ENCODE data around the gene LHPP. TPM values are rescaled to one million over a fixed set of nuclear protein-coding genes. Genes with fewer than 3 reads are reported as not detected.
A peak's percentile ranks its signal among the peaks of the same experiment; 100 is the strongest.

The LHPP gene
- total RNA-seq, 6 donors from 2014 or later = 12.0 to 21.4 (median 16.4) TPM

- ATAC-seq (ENCODE audit: low FRiP score in 2 of 2) (peak; percentile 44 to 55), DNase-seq (no peak)
- WGBS, 2 donors = 57 to 77% methylated on average over 4 to 15 of the region's 15 CpGs
- no peak for TF ChIP-seq CTCF (IDR thresholded peaks at IDR 0.05)
- TF ChIP-seq POLR2AphosphoS5 (IDR thresholded peaks at IDR 0.05) = peak; percentile 5 to 19
- H3K4me3 ChIP-seq = no peak overlapping the region
- H3K9me3 ChIP-seq = no peaks in the 10 kb centered on the region
- H3K27ac ChIP-seq = no peak overlapping the region
- peaks cover 9 to 19% (median 10%) of the 10 kb centered on the region in 4 donors for H3K4me1 ChIP-seq
- no peaks in the 10 kb centered on the region for H3K36me3 ChIP-seq
- no peaks in the 10 kb centered on the region for H3K27me3 ChIP-seq
Measured at GRCh38 chr10:124588736-124589490, 127.3 kb downstream of the LHPP start.

- no peaks in the 10 kb centered on the region for H3K36me3 ChIP-seq
- no peak for TF ChIP-seq POLR2AphosphoS5 (IDR thresholded peaks at IDR 0.05)
- TF ChIP-seq EP300 (IDR thresholded peaks at IDR 0.05) = no peak
- no peak for TF ChIP-seq CTCF (IDR thresholded peaks at IDR 0.05)
- no peak for TF ChIP-seq POLR2A (IDR thresholded peaks at IDR 0.05)
- ATAC-seq (ENCODE audit: low FRiP score in 2 of 2) = peak in 1 of 2 donors; percentile 6
Measured at GRCh38 chr10:124589491-124590041, 127.9 kb downstream of the LHPP start.

GRCh38 chr10:124590216-124591122, 128.8 kb downstream of the LHPP start:
- Histone ChIP-seq H3K27ac (no peak overlapping the region), H3K36me3 (no peaks in the 10 kb centered on the region), H3K27me3 (no peaks in the 10 kb centered on the region), H3K9me3 (no peaks in the 10 kb centered on the region), H3K4me3 (no peak overlapping the region), H3K4me1 (peaks cover 9 to 19% (median 10%) of the 10 kb centered on the region in 4 donors)
- DNase-seq (no peak), ATAC-seq (ENCODE audit: low FRiP score in 2 of 2) (no peak)
- WGBS, 2 donors = 74 to 81% methylated on average over 13 to 23 of the region's 23 CpGs
- no peak for TF ChIP-seq EP300 (IDR thresholded peaks at IDR 0.05)
- no peak for TF ChIP-seq POLR2A (IDR thresholded peaks at IDR 0.05)
- no peak for TF ChIP-seq POLR2AphosphoS5 (IDR thresholded peaks at IDR 0.05)
- no peak for TF ChIP-seq CTCF (IDR thresholded peaks at IDR 0.05)

More at GRCh38 chr10:124589491-124590041, 127.9 kb downstream of the LHPP start:
- no peak overlapping the region for H3K4me3 ChIP-seq
- DNase-seq = no peak
- no peaks in the 10 kb centered on the region for H3K27me3 ChIP-seq
- no peaks in the 10 kb centered on the region for H3K9me3 ChIP-seq
- WGBS, 2 donors = 72 to 79% methylated on average over 23 to 24 of the region's 24 CpGs
- H3K4me1 ChIP-seq = peaks cover 9 to 19% (median 10%) of the 10 kb centered on the region in 4 donors
- H3K27ac ChIP-seq = no peak overlapping the region

- WGBS, 2 donors = 88 to 89% methylated on average over 4 of the region's 5 CpGs
Measured at GRCh38 chr10:124591123-124591495, 129.5 kb downstream of the LHPP start.

More at GRCh38 chr10:124591123-124591495, 129.5 kb downstream of the LHPP start:
- DNase-seq = no peak
- Histone ChIP-seq H3K27me3 (no peaks in the 10 kb centered on the region), H3K27ac (no peak overlapping the region), H3K36me3 (no peaks in the 10 kb centered on the region), H3K9me3 (no peaks in the 10 kb centered on the region), H3K4me3 (no peak overlapping the region), H3K4me1 (peaks cover 9 to 19% (median 10%) of the 10 kb centered on the region in 4 donors)
- no peak for ATAC-seq (ENCODE audit: low FRiP score in 2 of 2)
- TF ChIP-seq POLR2AphosphoS5 (IDR thresholded peaks at IDR 0.05) (no peak), CTCF (IDR thresholded peaks at IDR 0.05) (no peak), EP300 (IDR thresholded peaks at IDR 0.05) (no peak), POLR2A (IDR thresholded peaks at IDR 0.05) (no peak)
